Measurements from ENCODE around the gene CDCA8. TPM values are rescaled to one million over a fixed set of nuclear protein-coding genes. Genes with fewer than 3 reads are reported as not detected.
"Not testable (repeated sequence)": the region's sequence is repeated elsewhere in the genome, so short reads cannot be mapped to it uniquely, and the experiment has no call there.

Gene CDCA8
- total and polyA plus RNA-seq, 8 donors = 0.89 to 5.5 (median 3.0) TPM; not detected in 2

GRCh38 chr1:37677143-37677439 lies 15.2 kb upstream of the CDCA8 start:
- TF ChIP-seq EP300 (IDR thresholded peaks at IDR 0.05) (no peak), POLR2AphosphoS5 (IDR thresholded peaks at IDR 0.05) (no peak), CTCF (IDR thresholded peaks at IDR 0.05) (no peak), POLR2A (IDR thresholded peaks at IDR 0.05) (no peak)
- 63 to 72% (median 64%) methylated on average over 4 of the region's 4 CpGs for WGBS, 5 donors
- intact Hi-C loops (cut with DNase I; ENCODE audit: low total_unique reads) = loop anchor here (5.0 kb wide), 1 partner anchor 175 kb away; no protein-coding TSS in a partner anchor

DNA sequence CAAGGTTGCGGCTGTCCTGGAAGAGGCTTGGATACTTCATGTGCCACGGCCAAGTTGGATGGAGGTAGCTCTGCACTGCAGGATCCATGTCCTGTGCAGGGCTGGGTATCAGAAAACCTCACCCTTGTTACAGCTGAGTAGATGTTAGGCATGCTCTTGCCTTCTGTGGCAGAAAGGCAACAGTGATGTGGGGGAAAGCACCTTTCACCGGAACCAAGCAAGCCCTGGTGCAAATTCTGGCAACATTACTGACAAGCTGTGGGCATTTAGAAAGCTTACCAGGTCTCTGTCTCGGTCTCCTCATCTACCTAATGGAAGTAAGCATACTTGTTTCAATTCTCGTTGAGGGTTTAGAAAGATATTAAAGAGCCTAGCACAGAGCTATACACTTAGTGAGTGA lies 14.5 kb upstream of the CDCA8 start:
- Histone ChIP-seq H3K36me3 (peaks cover 1 to 18% (median 11%) of the 10 kb centered on the region in 4 donors), H3K9me3 (no peaks in the 10 kb centered on the region), H3K4me1 (peaks cover 0 to 12% (median 0%) of the 10 kb centered on the region in 4 donors), H3K27me3 (peaks cover 0 to 3% (median 0%) of the 10 kb centered on the region in 3 donors), H3K4me3 (no peak overlapping the region), H3K27ac (no peak overlapping the region)
- DNase-seq = no peak
- intact Hi-C loops (cut with DNase I; ENCODE audit: low total_unique reads) = loop anchor here (5.0 kb wide), 1 partner anchor 176 kb away; no protein-coding TSS in a partner anchor
- TF ChIP-seq POLR2AphosphoS5 (IDR thresholded peaks at IDR 0.05) (no peak), EP300 (IDR thresholded peaks at IDR 0.05) (no peak), POLR2A (IDR thresholded peaks at IDR 0.05) (no peak), CTCF (IDR thresholded peaks at IDR 0.05) (no peak)
- WGBS, 5 donors = 61 to 89% (median 87%) methylated on average over 5 of the region's 5 CpGs

More at GRCh38 chr1:37677143-37677439, 15.2 kb upstream of the CDCA8 start:
- Histone ChIP-seq H3K4me3 (no peak overlapping the region), H3K27me3 (peaks cover 0 to 10% (median 0%) of the 10 kb centered on the region in 3 donors), H3K36me3 (peaks cover 0 to 15% (median 7%) of the 10 kb centered on the region in 4 donors), H3K4me1 (peaks cover 0 to 12% (median 0%) of the 10 kb centered on the region in 4 donors), H3K27ac (no peak overlapping the region), H3K9me3 (no peaks in the 10 kb centered on the region)
- no peak for DNase-seq

DNA sequence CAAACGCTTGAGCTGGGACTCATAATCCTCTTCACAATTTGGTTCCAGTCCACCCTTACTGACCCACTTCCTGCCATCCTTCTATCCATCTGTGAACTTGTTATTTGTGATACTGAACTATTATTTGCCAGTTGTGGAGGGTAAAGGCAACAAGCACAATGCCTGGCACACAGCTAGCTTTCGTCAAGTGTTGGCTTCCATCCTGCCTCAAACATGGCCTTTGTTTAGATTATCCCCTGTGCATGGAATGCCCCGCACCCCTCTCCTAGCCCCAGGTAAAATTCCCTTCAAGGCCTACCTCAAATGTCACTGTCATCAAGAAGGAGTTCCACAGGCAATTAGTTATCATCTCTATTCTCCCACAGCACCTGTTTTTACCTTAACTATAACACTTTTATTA lies 11.4 kb upstream of the CDCA8 start:
- WGBS, 5 donors = 79 to 87% (median 83%) methylated on average over 3 of the region's 3 CpGs
- no peak for DNase-seq

GRCh38 chr1:37682334-37682987 lies 9.9 kb upstream of the CDCA8 start:
- H3K36me3 ChIP-seq = peaks cover 30 to 65% (median 57%) of the 10 kb centered on the region in 4 donors
- peak; percentile 70 to 85 for DNase-seq
- H3K27ac ChIP-seq = no peak overlapping the region
- intact Hi-C loops (cut with DNase I; ENCODE audit: low total_unique reads) = loop anchor here (5.0 kb wide), 1 partner anchor 80 kb away; no protein-coding TSS in a partner anchor
- no peaks in the 10 kb centered on the region for H3K27me3 ChIP-seq
- TF ChIP-seq CTCF (IDR thresholded peaks at IDR 0.05) (peak in 5 of 7 experiments; percentile 56 to 88 (median 72)), EP300 (IDR thresholded peaks at IDR 0.05) (no peak), POLR2AphosphoS5 (IDR thresholded peaks at IDR 0.05) (no peak), POLR2A (IDR thresholded peaks at IDR 0.05) (no peak)
- WGBS, 5 donors = 72 to 76% (median 74%) methylated on average over 5 of the region's 5 CpGs
- H3K4me1 ChIP-seq = peaks cover 0 to 2% (median 0%) of the 10 kb centered on the region in 4 donors
- no peak overlapping the region for H3K4me3 ChIP-seq
- no peaks in the 10 kb centered on the region for H3K9me3 ChIP-seq

More for the DNA sequence above, 11.4 kb upstream of the CDCA8 start:
- no peak for TF ChIP-seq POLR2A (IDR thresholded peaks at IDR 0.05)
- TF ChIP-seq POLR2AphosphoS5 (IDR thresholded peaks at IDR 0.05) = no peak
- TF ChIP-seq EP300 (IDR thresholded peaks at IDR 0.05) = no peak
- no peak for TF ChIP-seq CTCF (IDR thresholded peaks at IDR 0.05)
- Histone ChIP-seq H3K4me1 (peaks cover 0 to 9% (median 0%) of the 10 kb centered on the region in 4 donors), H3K4me3 (no peak overlapping the region), H3K36me3 (peaks cover 22 to 49% (median 42%) of the 10 kb centered on the region in 4 donors), H3K27me3 (no peaks in the 10 kb centered on the region), H3K9me3 (no peaks in the 10 kb centered on the region), H3K27ac (no peak overlapping the region)
- intact Hi-C loops (cut with DNase I; ENCODE audit: low total_unique reads) = loop anchor here (5.0 kb wide), 1 partner anchor 79 kb away; no protein-coding TSS in a partner anchor

GRCh38 chr1:37684182-37684581 lies 8.1 kb upstream of the CDCA8 start:
- peaks cover 30 to 68% (median 64%) of the 10 kb centered on the region in 4 donors for H3K36me3 ChIP-seq
- peaks cover 3 to 20% (median 10%) of the 10 kb centered on the region in 4 donors for H3K4me1 ChIP-seq
- not testable (repeated sequence) for H3K9me3 ChIP-seq, H3K27ac ChIP-seq, H3K4me3 ChIP-seq, H3K27me3 ChIP-seq, DNase-seq
- 89 to 93% (median 91%) methylated on average over 9 of the region's 9 CpGs for WGBS, 5 donors
- intact Hi-C loops (cut with DNase I; ENCODE audit: low total_unique reads) = loop anchor here (5.0 kb wide), 1 partner anchor 82 kb away; no protein-coding TSS in a partner anchor

Data from stomach (tissue), 9 donors.